Sigmoid colon (tissue), 7 donors: ENCODE data around the gene CFDP1. TPM values are rescaled to one million over a fixed set of nuclear protein-coding genes. Genes with fewer than 3 reads are reported as not detected.
A peak's percentile ranks its signal among the peaks of the same experiment; 100 is the strongest.
"Not testable (repeated sequence)": the region's sequence is repeated elsewhere in the genome, so short reads cannot be mapped to it uniquely, and the experiment has no call there.

Experiments
- DNase-seq: peaks from one replicate; pipeline ENCODE4 v3.0.0-alpha.2; 2019
- H3K27ac ChIP-seq, 4 donors: fragments of 200-600 bp; sonication (generic); one replicate each; pipeline ENCODE4 v1.5.1; 2016 to 2019; ENCODE audit warnings: mild to moderate bottlenecking in 1 of 4
- H3K27me3 ChIP-seq, 3 donors: fragments of 200-600 bp; sonication (generic); one replicate each; pipeline ENCODE4 v1.5.1; 2019; ENCODE audit warnings: mild to moderate bottlenecking in 1 of 3
- H3K36me3 ChIP-seq, 4 donors: fragments of 200-600 bp; sonication (generic); one replicate each; pipeline ENCODE4 v1.5.1; 2016 to 2019
- H3K4me1 ChIP-seq, 4 donors: fragments of 200-600 bp; sonication (generic); one replicate each; pipeline ENCODE4 v1.5.1; 2017 to 2019
- H3K4me3 ChIP-seq, 4 donors: fragments of 200-600 bp; sonication (generic); one replicate each; pipeline ENCODE4 v1.5.1; 2017 to 2019; ENCODE audit warnings: mild to moderate bottlenecking in 2 of 4, moderate library complexity in 1 of 4
- H3K9me3 ChIP-seq, 4 donors: fragments of 200-600 bp in 3 of 4; sonication (generic) in 3 of 4; one replicate each; pipeline versions ENCODE4 v1.5.1 to v1.6.1; 2013 to 2019
- CTCF ChIP-seq, 4 experiments: fragments of 450-650 bp in 3 of 4; fragments of 200-600 bp in 1 of 4; IDR thresholded peaks; one replicate each; pipeline ENCODE4 v1.5.1; 2016 to 2019; ENCODE audit warnings: antibody characterized with exemption in 4 of 4, mild to moderate bottlenecking in 3 of 4, moderate library complexity in 2 of 4
- EP300 ChIP-seq, 4 donors: sonication (generic); formaldehyde crosslinking; IDR thresholded peaks; one replicate each; pipeline ENCODE4 v1.6.1; 2017; ENCODE audit warnings: antibody characterized with exemption in 4 of 4
- POLR2A ChIP-seq, 2 donors: fragments of 450-650 bp; IDR thresholded peaks; one replicate each; pipeline ENCODE4 v1.6.1; 2016; ENCODE audit warnings: antibody characterized with exemption in 2 of 2, mild to moderate bottlenecking in 2 of 2, moderate library complexity in 2 of 2
- POLR2AphosphoS5 ChIP-seq, 4 donors: sonication (generic); formaldehyde crosslinking; IDR thresholded peaks; one replicate each; pipeline ENCODE4 v1.6.1; 2017; ENCODE audit warnings: antibody characterized with exemption in 4 of 4
- WGBS, 2 donors: extraction: QIAGEN DNeasy Blood & Tissue Kit; methylation state at CpG; one replicate each; pipeline ENCODE4 v1.1.7; 2013; 5-methylcytosine and 5-hydroxymethylcytosine counted together
- intact Hi-C: fragments of 100-400 bp; cut with DNase I; formaldehyde crosslinking; loops from one replicate; pipeline ENCODE4 v1.15.1; 2023
- polyA plus RNA-seq, 3 donors: library from polyadenylated mRNA; stranded (reverse); fragments of 200-250 nt; gene quantifications; one replicate each; pipeline ENCODE4 v1.2.3, GENCODE V29; 2013
- total RNA-seq, 4 donors: library from RNA; depleted of rRNA; stranded (reverse); fragments of >200 nt; gene quantifications; one replicate each; pipeline ENCODE4 v1.1.0, GENCODE V29; 2016
- donor health status: healthy with polysubstance abuse.
- donor health status: Bipolar disorder and iron deficiency.
- donor health status: healthy.

The CFDP1 gene
- total and polyA plus RNA-seq, 7 donors: 42.1 to 382 (median 61.1) TPM

DNA sequence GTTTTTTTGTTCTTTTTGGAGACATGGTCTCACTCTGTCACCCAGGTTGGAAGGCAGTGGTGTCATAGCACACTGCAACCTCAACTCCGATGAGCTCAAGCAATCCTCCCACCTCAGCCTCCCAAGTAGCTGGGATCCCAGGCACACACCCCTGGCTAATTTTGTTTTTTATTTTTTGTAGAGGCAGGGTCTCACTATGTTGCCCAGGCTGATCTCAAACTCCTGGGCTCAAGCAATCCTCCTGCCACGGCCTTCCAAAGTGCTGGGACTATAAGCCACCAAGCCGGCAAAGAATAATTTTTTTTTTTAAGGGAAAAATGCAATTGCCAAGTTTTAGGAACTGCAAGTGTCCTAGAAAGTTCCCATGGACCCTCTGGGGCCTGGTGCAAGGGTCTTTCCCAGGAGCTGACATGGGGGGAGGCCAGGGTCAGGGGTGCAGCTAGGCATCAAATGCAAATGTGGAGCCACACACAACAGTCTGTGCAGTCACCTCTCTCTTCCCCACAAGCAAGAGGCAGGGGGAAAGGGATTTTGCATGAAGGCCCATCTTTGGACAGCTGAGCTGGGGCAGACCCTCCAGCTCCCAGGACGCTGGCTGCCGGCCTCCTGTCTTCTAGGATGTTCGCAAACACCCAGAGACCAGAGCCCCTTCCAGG is 161.7 kb downstream of the CFDP1 start:
- Histone ChIP-seq H3K9me3 (no peaks in the 10 kb centered on the region), H3K27me3 (no peaks in the 10 kb centered on the region), H3K4me3 (no peak overlapping the region), H3K4me1 (peaks cover 0 to 34% (median 22%) of the 10 kb centered on the region in 4 donors), H3K36me3 (no peaks in the 10 kb centered on the region), H3K27ac (no peak overlapping the region)
- intact Hi-C loops: no loop called here
- WGBS, 2 donors: 85 to 94% methylated on average over 6 of the region's 6 CpGs
- TF ChIP-seq EP300 (IDR thresholded peaks at IDR 0.05) (no peak), POLR2A (IDR thresholded peaks at IDR 0.05) (no peak), CTCF (IDR thresholded peaks at IDR 0.05) (no peak), POLR2AphosphoS5 (IDR thresholded peaks at IDR 0.05) (no peak)
- no peak for DNase-seq

GRCh38 chr16:75269358-75269757 is 163.9 kb downstream of the CFDP1 start:
- H3K4me1 ChIP-seq: peaks cover 0 to 46% (median 34%) of the 10 kb centered on the region in 4 donors
- 58 to 88% methylated on average over 9 of the region's 9 CpGs for whole genome bisulfite sequencing, 2 donors
- H3K4me3 ChIP-seq, H3K9me3 ChIP-seq, H3K27me3 ChIP-seq, DNase-seq, H3K36me3 ChIP-seq, intact Hi-C loops, H3K27ac ChIP-seq: not testable (repeated sequence)

- Histone ChIP-seq H3K9me3 (no peaks in the 10 kb centered on the region), H3K27ac (peak overlapping the region in 3 of 4 donors; percentile 53 to 64 (median 55)), H3K36me3 (no peaks in the 10 kb centered on the region), H3K27me3 (no peaks in the 10 kb centered on the region), H3K4me3 (no peak overlapping the region), H3K4me1 (peaks cover 0 to 55% (median 42%) of the 10 kb centered on the region in 4 donors)
- TF ChIP-seq POLR2AphosphoS5 (IDR thresholded peaks at IDR 0.05): peak in 2 of 4 donors; percentile 12 to 50
- no peak for TF ChIP-seq EP300 (IDR thresholded peaks at IDR 0.05)
- TF ChIP-seq CTCF (IDR thresholded peaks at IDR 0.05): no peak
- no peak for TF ChIP-seq POLR2A (IDR thresholded peaks at IDR 0.05)
- DNase-seq: peak; percentile 82
- intact Hi-C loops: loop anchor here (1.0 kb wide), 1 partner anchor 38 kb away; no protein-coding TSS in a partner anchor
- WGBS, 2 donors: 28 to 68% methylated on average over 10 of the region's 10 CpGs
Measured at GRCh38 chr16:75267631-75268264, 165.6 kb downstream of the CFDP1 start.

DNA sequence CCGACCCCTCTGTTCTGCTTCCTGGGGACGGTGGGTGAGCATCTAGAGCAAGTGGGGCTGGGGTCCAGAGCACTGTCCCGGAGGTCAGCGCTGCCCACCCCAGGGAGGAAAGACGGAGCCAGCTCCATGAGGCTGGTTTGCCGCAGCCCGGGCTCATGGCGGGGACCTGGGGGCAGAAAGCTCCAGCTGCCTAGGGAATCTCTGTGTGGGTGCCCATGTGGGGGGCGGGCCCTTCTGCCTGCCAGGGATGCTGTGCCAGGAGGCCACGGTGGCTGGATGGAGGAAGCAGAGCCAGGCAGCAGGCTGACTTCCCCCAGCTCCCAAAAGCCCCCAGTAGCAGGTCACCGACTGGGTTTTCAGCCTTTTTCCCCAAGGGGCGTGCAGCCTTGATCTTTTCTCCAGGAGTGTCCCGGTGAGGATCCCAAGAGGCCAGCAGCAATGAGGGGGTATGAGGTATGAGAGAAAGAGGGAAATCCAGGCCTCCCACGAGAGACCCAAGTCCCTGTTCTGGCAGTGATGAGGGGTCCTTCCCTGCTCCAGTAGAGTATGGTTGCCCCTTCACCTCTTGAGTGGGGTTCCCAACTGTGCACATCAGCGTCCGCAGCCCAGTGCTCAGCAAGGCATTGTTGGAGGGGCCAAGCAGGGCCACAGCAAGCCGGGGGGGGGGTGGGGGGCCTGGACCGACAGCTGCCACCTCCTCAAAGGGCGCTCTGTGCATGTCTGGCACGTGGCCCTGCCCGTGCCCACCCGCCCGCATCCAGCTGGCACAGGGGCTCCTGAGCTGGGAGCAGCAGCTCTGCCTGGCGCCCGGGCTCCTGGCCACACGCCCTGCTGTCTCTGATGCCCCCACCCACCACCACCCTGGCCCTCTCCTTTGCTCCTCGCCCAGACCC is 166.3 kb downstream of the CFDP1 start:
- no peaks in the 10 kb centered on the region for H3K27me3 ChIP-seq
- DNase-seq: peak; percentile 65
- H3K9me3 ChIP-seq: no peaks in the 10 kb centered on the region
- 65 to 79% methylated on average over 27 of the region's 27 CpGs for WGBS, 2 donors
- peak overlapping the region in 3 of 4 donors; percentile 90 to 96 (median 94) for H3K27ac ChIP-seq
- no peak for TF ChIP-seq POLR2A (IDR thresholded peaks at IDR 0.05)
- TF ChIP-seq EP300 (IDR thresholded peaks at IDR 0.05): no peak
- no peak for TF ChIP-seq CTCF (IDR thresholded peaks at IDR 0.05)
- no peak for TF ChIP-seq POLR2AphosphoS5 (IDR thresholded peaks at IDR 0.05)
- H3K36me3 ChIP-seq: no peaks in the 10 kb centered on the region
- H3K4me3 ChIP-seq: no peak overlapping the region
- peaks cover 0 to 55% (median 46%) of the 10 kb centered on the region in 4 donors for H3K4me1 ChIP-seq
- intact Hi-C loops: no loop called here
